ENCODE results near the gene LRCH4.

Gene LRCH4

DNA sequence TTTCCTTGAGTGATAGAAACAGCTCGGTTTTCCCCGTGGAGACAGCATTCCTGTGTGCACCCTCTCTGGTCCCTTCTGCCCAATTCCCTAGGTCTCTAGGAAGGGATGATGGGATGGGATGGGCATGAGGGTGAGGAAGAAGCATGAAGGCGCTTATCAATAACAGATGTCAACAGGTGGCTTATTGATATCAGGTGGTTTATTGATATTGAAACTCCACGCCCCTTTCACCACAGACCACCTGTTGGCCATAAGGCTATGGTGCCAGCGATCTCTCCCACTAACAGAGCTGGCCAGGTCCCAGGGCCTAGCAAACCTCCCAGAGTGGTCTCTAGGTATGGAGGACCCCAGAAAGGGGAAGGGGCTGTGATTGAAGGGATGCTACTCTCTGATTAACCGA, 34.3 kb upstream of the LRCH4 start:
- TF ChIP-seq, protein P1, sequence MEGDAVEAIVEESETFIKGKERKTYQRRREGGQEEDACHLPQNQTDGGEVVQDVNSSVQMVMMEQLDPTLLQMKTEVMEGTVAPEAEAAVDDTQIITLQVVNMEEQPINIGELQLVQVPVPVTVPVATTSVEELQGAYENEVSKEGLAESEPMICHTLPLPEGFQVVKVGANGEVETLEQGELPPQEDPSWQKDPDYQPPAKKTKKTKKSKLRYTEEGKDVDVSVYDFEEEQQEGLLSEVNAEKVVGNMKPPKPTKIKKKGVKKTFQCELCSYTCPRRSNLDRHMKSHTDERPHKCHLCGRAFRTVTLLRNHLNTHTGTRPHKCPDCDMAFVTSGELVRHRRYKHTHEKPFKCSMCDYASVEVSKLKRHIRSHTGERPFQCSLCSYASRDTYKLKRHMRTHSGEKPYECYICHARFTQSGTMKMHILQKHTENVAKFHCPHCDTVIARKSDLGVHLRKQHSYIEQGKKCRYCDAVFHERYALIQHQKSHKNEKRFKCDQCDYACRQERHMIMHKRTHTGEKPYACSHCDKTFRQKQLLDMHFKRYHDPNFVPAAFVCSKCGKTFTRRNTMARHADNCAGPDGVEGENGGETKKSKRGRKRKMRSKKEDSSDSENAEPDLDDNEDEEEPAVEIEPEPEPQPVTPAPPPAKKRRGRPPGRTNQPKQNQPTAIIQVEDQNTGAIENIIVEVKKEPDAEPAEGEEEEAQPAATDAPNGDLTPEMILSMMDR (IDR thresholded peaks at IDR 0.05), result no peak
- Histone ChIP-seq H3K36me3 (peaks cover 7% of the 10 kb centered on the region), H3K27me3 (peaks cover 13% of the 10 kb centered on the region), H3K4me1 (ENCODE audit: control insufficient read depth in 1 of 2, insufficient read depth in 1 of 2, low read depth in 1 of 2, low read length in 1 of 2) (no peaks in the 10 kb centered on the region), H3K4me3 (ENCODE audit: low read depth in 1 of 2, low read length in 1 of 2) (no peak overlapping the region), H3K27ac (no peak overlapping the region), H3K9me3 (no peaks in the 10 kb centered on the region)

DNA sequence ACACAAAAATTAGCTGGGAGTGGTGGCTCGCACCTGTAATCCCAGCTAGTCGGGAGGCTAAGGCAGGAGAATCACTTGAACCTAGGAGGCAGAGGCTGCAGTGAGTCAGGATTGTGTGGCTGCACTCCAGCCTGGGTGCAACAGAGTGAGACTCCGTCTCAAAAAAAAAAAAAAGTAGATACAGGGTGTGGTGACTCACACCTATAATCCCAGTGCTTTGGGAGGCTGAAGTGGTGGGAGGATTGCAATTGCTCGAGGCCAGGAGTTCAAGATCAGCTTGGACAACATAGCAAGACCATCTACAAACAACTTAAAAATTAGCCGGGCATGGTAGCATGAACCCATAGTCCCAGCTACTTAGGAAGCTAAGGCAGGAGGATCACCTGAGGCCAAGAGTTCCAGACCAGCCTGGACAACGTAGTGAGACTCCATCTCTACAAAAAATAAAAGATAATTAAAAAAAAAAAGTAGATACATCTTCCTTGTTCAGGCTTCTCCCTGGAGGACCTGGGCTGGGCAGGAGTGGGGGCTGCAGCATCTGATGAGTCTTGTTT, 28.5 kb upstream of the LRCH4 start:
- TF ChIP-seq, protein P1 (IDR thresholded peaks at IDR 0.05), result no peak
- Histone ChIP-seq H3K4me1 (ENCODE audit: control insufficient read depth in 1 of 2, insufficient read depth in 1 of 2, low read depth in 1 of 2, low read length in 1 of 2) (peaks cover 23 to 24% of the 10 kb centered on the region in 2 experiments), H3K4me3 (ENCODE audit: low read depth in 1 of 2, low read length in 1 of 2) (no peak overlapping the region), H3K36me3 (peaks cover 12% of the 10 kb centered on the region), H3K27ac (peak overlapping the region; percentile 94), H3K27me3 (no peaks in the 10 kb centered on the region), H3K9me3 (no peaks in the 10 kb centered on the region)

DNA sequence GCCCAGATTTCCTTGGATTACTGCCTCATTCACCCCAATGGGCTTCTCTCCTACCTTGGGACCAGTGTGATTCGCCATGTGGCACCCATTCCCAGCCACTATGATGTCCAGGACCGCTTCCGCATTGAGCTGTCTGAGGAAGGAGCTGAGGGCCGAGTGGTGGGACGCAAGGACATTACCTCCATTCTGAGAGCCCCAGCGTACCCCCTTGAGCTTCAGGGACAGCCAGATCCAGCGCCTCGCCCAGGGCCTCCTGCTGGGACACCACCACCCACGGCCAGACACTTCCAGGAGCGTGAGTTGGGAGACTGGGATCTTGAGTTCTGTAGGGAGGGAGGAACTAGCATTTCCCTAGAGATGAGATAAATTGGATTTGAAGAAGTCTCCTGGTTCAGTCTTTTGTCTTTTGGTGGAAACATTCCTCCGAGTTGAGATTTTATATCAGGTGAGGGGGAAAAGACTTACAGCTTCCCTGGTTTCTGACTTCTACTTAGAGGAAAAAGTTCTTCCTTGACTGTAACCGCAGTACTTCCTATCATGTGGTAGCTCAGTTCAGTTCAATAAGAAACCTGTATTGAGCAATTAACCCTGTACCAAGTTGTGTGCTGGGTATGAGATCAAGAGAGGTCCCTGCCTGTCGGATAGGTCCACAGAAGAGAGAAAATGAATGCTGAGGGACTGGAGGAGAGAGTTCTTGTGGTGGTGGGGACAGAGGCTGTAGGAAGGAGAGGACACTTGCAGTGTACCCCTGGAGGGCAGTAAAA, 27.7 kb upstream of the LRCH4 start:
- peak overlapping the region; percentile 68 to 96 for H3K4me3 ChIP-seq (ENCODE audit: low read depth in 1 of 2, low read length in 1 of 2)
- TF ChIP-seq, protein P1 (IDR thresholded peaks at IDR 0.05), result no peak
- no peaks in the 10 kb centered on the region for H3K9me3 ChIP-seq
- peaks cover 23 to 24% of the 10 kb centered on the region in 2 experiments for H3K4me1 ChIP-seq (ENCODE audit: control insufficient read depth in 1 of 2, insufficient read depth in 1 of 2, low read depth in 1 of 2, low read length in 1 of 2)
- H3K27ac ChIP-seq, result peak overlapping the region; percentile 94
- peaks cover 12% of the 10 kb centered on the region for H3K36me3 ChIP-seq
- peaks cover 3% of the 10 kb centered on the region for H3K27me3 ChIP-seq

DNA sequence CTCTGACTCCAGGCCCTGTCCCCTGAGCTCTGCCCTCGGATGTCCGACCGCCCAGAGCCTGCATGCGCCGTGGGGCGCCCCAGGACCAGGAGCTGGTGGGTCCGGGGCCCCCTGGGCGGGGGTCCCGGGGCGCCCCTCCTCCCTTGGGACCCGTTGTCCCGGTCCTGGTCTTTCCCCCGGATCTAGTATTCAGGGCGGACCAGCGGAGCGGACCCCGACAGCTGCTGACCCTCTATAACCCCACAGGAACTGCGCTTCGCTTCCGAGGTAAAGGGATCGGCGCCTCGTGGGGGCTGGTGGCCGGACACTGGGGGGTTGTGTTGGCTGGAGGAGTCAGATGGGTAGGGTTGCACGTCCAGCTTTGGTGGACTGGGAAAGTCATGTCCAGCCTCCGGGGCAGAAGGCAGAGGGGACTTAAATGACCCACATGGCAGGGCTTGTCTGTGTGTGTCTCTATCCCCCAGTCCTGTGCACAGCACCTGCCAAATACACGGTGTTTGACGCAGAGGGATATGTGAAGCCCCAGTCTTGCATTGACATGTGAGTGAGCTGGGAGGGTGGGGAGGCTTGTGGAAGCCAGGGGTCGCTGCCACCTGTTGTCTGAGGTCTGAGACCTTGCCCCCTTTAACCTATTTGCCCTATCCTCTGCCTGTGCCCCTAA, 26.9 kb upstream of the LRCH4 start:
- no peaks in the 10 kb centered on the region for H3K9me3 ChIP-seq
- TF ChIP-seq, protein P1 (IDR thresholded peaks at IDR 0.05), result no peak
- peaks cover 23 to 24% of the 10 kb centered on the region in 2 experiments for H3K4me1 ChIP-seq (ENCODE audit: control insufficient read depth in 1 of 2, insufficient read depth in 1 of 2, low read depth in 1 of 2, low read length in 1 of 2)
- peak overlapping the region; percentile 68 to 96 for H3K4me3 ChIP-seq (ENCODE audit: low read depth in 1 of 2, low read length in 1 of 2)
- H3K27ac ChIP-seq, result peak overlapping the region; percentile 94
- peaks cover 12% of the 10 kb centered on the region for H3K36me3 ChIP-seq
- peaks cover 10% of the 10 kb centered on the region for H3K27me3 ChIP-seq

DNA sequence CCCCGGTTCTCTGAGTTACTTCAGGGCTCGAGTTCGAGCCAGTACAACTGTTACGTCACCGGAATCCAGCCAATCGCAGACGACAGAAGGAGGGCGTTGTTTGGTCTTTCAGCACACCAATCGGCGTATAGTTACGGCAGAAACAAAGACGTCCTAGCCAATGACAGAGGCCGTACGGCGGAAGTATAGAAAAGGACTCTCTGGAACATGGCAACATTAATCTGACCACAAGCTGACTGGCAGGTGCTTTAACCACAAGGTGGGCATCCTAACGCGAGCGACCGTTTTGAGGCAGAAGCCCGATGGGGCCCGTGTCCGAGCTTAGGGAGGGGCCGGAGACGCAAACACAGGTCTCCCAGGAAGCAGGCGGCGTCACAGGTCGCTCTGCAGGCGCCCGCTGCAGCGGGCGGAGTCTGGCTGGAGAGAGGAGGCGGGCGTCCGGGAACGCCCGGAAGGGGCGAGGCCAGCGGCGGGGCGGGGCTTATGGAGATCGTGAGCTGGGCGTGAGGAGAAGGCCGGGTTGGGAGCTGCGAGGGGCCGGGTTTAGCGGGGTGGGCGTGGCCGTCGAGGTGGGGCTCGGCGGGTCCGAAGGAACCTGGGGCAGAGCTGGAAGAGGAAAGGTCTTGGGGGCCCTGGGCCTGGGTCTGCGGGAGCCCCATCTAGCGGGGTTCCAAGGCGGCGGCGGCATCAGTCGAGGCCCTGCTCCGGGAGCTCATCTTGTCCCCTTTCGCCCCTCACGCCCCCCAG, 26.2 kb upstream of the LRCH4 start, which contains the start of gene MOSPD3:
MOSPD3 (plus strand) TSS at position 558 of the 747 bp plus-strand sequence. CDS start 252 bp downstream, outside the sequence.
- Histone ChIP-seq H3K27me3 (peaks cover 17% of the 10 kb centered on the region), H3K4me1 (ENCODE audit: control insufficient read depth in 1 of 2, insufficient read depth in 1 of 2, low read depth in 1 of 2, low read length in 1 of 2) (peaks cover 23 to 24% of the 10 kb centered on the region in 2 experiments), H3K36me3 (peaks cover 12% of the 10 kb centered on the region), H3K4me3 (ENCODE audit: low read depth in 1 of 2, low read length in 1 of 2) (peak within 1 kb of the TSS; percentile 68 to 96), H3K27ac (peak within 1 kb of the TSS; percentile 94), H3K9me3 (no peaks in the 10 kb centered on the region)
- TF ChIP-seq, protein P1 (IDR thresholded peaks at IDR 0.05), result no peak

All from neutrophil (primary cell).